Measurements from ENCODE around the gene LSAMP. TPM values are rescaled to one million over a fixed set of nuclear protein-coding genes. Genes with fewer than 3 reads are reported as not detected.
A peak's percentile ranks its signal among the peaks of the same experiment; 100 is the strongest.

Gene LSAMP
- total and polyA plus RNA-seq, 2 of the 8 experiments (the other 6 are each of a cell fraction or from before 2014, with no cell fraction given) = 1.8 to 5.7 TPM

GRCh38 chr3:115977866-115978265 lies 467.4 kb downstream of the LSAMP start:
- DNase-seq (ENCODE audit: low read depth in 1 of 2, low spot score in 2 of 2) = no peak

More at GRCh38 chr3:115977866-115978265, 467.4 kb downstream of the LSAMP start:
- no peak overlapping the region for H2BK5ac ChIP-seq (ENCODE audit: low read depth, low read length)
- H2BK12ac ChIP-seq (ENCODE audit: low read depth, low read length) = no peak overlapping the region
- H4K8ac ChIP-seq (ENCODE audit: extremely low read depth, insufficient read depth, low read length) = no peak overlapping the region
- no peak overlapping the region for H2AK5ac ChIP-seq (ENCODE audit: low read depth, low read length)
- no peak overlapping the region for H2BK120ac ChIP-seq (replicated peaks; ENCODE audit: low read depth, low read length)
- no peak overlapping the region for H3K4me3 ChIP-seq (ENCODE audit: extremely low read depth in 1 of 4, insufficient read depth in 2 of 4, low read depth in 3 of 4, low read length in 4 of 4)
- no peak overlapping the region for H3K4me2 ChIP-seq (ENCODE audit: insufficient read depth in 1 of 2, low read depth in 2 of 2, low read length in 2 of 2)
- ChIA-PET POLR2A (ENCODE audit: partially characterized antibody) (no interaction called here), CTCF (ENCODE audit: partially characterized antibody) (interaction anchor here (1.0 to 1.6 kb wide), 4 partner anchors 9 to 105 kb away, joined by 3 to 4 read pairs (median 3); no protein-coding TSS in a partner anchor)
- no peak overlapping the region for H3K23ac ChIP-seq (ENCODE audit: insufficient read length)
- H2BK20ac ChIP-seq (ENCODE audit: low read length) = no peak overlapping the region
- H3K4ac ChIP-seq (replicated peaks; ENCODE audit: insufficient read length, low read depth, low read length) = no peak overlapping the region
- no peak overlapping the region for H2AFZ ChIP-seq (ENCODE audit: low read length)
- H4K91ac ChIP-seq (replicated peaks; ENCODE audit: insufficient read length, low read length) = no peak overlapping the region
- no peaks in the 10 kb centered on the region for H3K23me2 ChIP-seq (ENCODE audit: low read depth, low read length)
- H3K56ac ChIP-seq (replicated peaks; ENCODE audit: insufficient read length, low read depth, low read length) = no peak overlapping the region
- H3K27ac ChIP-seq (ENCODE audit: low read depth, low read length) = no peak overlapping the region
- H3K18ac ChIP-seq (ENCODE audit: extremely low read depth, low read length) = no peak overlapping the region
- no peak overlapping the region for H3K14ac ChIP-seq (ENCODE audit: insufficient read length)
- no peaks in the 10 kb centered on the region for H4K20me1 ChIP-seq (replicated peaks in 1 of 2; ENCODE audit: control insufficient read depth in 1 of 2, insufficient read depth in 2 of 2, low read length in 2 of 2)
- no peak overlapping the region for H2BK15ac ChIP-seq (ENCODE audit: low read length)
- H3K79me1 ChIP-seq (ENCODE audit: low read depth, low read length) = no peaks in the 10 kb centered on the region
- no peak overlapping the region for H3K9ac ChIP-seq (replicated peaks in 1 of 4; ENCODE audit: extremely low read depth in 1 of 4, low read depth in 3 of 4, low read length in 3 of 4)
- peak in 2 of 3 experiments; percentile 30 to 40; a peak in 2 of 4 replicates for TF ChIP-seq CTCF (IDR thresholded peaks at IDR 0.05; ENCODE audit: control extremely low read depth in 1 of 3, insufficient read depth in 1 of 3, low read depth in 1 of 3, low read length in 3 of 3)
- TF ChIP-seq BCL11A (IDR thresholded peaks at IDR 0.05; ENCODE audit: low read depth in 2 of 2, low read length in 2 of 2) = no peak
- no peak for FAIRE-seq
- no peaks in the 10 kb centered on the region for H3K79me2 ChIP-seq (ENCODE audit: control insufficient read depth in 1 of 2, insufficient read depth in 2 of 2, low read length in 2 of 2)
- 79% methylated on average over 4 of the region's 4 CpGs; no CpG with 5 or more reads in 1 of the 2 experiments for WGBS, 2 experiments (ENCODE audit: extremely low coverage in 1 of 2, insufficient coverage in 1 of 2, insufficient read length in 1 of 2, insufficient replicate concordance in 2 of 2, low coverage in 1 of 2, low lambda C conversion rate in 2 of 2, missing lambda C conversion rate in 1 of 2)
- H3K27me3 ChIP-seq (replicated peaks in 1 of 4; ENCODE audit: control insufficient read depth in 3 of 4, extremely low read depth in 1 of 4, insufficient read depth in 3 of 4, low read length in 3 of 4) = no peaks in the 10 kb centered on the region
- H4K5ac ChIP-seq (ENCODE audit: insufficient read length, low read depth, low read length) = no peak overlapping the region
- H3K4me1 ChIP-seq (replicated peaks in 1 of 4; ENCODE audit: control insufficient read depth in 3 of 4, insufficient read depth in 4 of 4, low read length in 3 of 4) = 0 out of 7 replicates have a peak, but pooled peaks cover 0 to 2% (median 0%) of the 10 kb centered on the region in 4 experiments
- H3K9me3 ChIP-seq (ENCODE audit: insufficient read depth in 2 of 2, low read depth in 1 of 2, low read length in 1 of 2) = no peaks in the 10 kb centered on the region; a peak in 1 of 4 replicates
- no peaks in the 10 kb centered on the region for H3K36me3 ChIP-seq (ENCODE audit: control insufficient read depth in 2 of 4, insufficient read depth in 4 of 4, low read length in 3 of 4)

Measured in H1 (cell line).